ENCODE data around the gene S100A7A. TPM values are rescaled to one million over a fixed set of nuclear protein-coding genes. Genes with fewer than 3 reads are reported as not detected.

The S100A7A gene
- total and polyA plus RNA-seq, 2 of the 13 experiments (the other 11 are each of a cell fraction or from before 2014, with no cell fraction given): not detected

DNA sequence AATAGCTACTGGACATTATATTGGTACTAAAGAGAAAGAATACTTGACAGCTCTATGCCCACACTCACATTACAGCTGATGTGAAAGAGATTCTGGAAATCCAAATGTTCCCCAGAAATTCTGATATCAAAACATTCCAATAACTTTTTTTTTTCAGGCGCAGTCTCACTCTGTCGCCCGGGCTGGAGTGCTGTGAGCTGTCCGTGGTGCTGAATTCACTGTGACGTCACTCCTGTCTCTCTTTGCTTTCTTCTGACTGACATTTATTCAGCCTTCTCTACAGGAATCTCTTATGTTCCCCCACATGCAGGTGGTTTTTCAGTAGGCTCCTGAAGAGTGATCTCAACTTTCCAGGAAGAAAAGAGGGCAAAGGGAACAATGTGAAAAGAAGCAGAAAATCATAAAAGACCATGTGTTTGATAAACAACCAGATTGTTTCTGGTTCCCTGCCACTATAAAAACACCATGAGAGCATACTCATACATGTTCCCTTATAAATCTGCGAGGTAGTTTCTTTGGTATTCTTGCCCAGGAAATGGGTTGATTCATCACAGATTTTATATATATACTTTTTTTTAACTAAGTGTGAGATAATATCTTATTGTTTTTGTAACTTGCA, 6.2 kb downstream of the S100A7A start (continued):
- peak; percentile 93 for TF ChIP-seq ZNF20 (CRISPR knock-in tag; IDR thresholded peaks at IDR 0.05)
- TF ChIP-seq GATA4 (IDR thresholded peaks at IDR 0.05; ENCODE audit: borderline replicate concordance, low read depth): no peak
- TF ChIP-seq TOE1 (CRISPR knock-in tag; IDR thresholded peaks at IDR 0.05): no peak
- TF ChIP-seq SP4 (CRISPR knock-in tag; IDR thresholded peaks at IDR 0.05): no peak
- TF ChIP-seq JDP2 (CRISPR knock-in tag; IDR thresholded peaks at IDR 0.05; ENCODE audit: borderline replicate concordance): no peak; the same call in 1 of the 2 replicates
- peak; percentile 70; the same call in 1 of the 2 replicates for TF ChIP-seq WIZ (CRISPR knock-in tag; IDR thresholded peaks at IDR 0.05)
- TF ChIP-seq TP53 (CRISPR knock-in tag; conservative IDR thresholded peaks at IDR 0.05): peak; percentile 77; the same call in 1 of the 2 replicates
- peak; percentile 51; the same call in 1 of the 2 replicates for TF ChIP-seq ELF3 (CRISPR knock-in tag; IDR thresholded peaks at IDR 0.05)
- TF ChIP-seq HDAC6 (IDR thresholded peaks at IDR 0.05; ENCODE audit: low read depth, low read length): no peak
- peak; percentile 86; the same call in 1 of the 2 replicates for TF ChIP-seq ZNF557 (CRISPR knock-in tag; IDR thresholded peaks at IDR 0.05)
- TF ChIP-seq ZNF652 (CRISPR knock-in tag; IDR thresholded peaks at IDR 0.05; ENCODE audit: borderline replicate concordance, low read depth): no peak
- TF ChIP-seq SRY (CRISPR knock-in tag; IDR thresholded peaks at IDR 0.05): peak; percentile 80; the same call in 1 of the 2 replicates
- TF ChIP-seq HHEX (CRISPR knock-in tag; IDR thresholded peaks at IDR 0.05): no peak
- TF ChIP-seq, protein P1, sequence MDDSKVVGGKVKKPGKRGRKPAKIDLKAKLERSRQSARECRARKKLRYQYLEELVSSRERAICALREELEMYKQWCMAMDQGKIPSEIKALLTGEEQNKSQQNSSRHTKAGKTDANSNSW (CRISPR knock-in tag; IDR thresholded peaks at IDR 0.05; ENCODE audit: borderline replicate concordance): no peak
- TF ChIP-seq, protein P2, sequence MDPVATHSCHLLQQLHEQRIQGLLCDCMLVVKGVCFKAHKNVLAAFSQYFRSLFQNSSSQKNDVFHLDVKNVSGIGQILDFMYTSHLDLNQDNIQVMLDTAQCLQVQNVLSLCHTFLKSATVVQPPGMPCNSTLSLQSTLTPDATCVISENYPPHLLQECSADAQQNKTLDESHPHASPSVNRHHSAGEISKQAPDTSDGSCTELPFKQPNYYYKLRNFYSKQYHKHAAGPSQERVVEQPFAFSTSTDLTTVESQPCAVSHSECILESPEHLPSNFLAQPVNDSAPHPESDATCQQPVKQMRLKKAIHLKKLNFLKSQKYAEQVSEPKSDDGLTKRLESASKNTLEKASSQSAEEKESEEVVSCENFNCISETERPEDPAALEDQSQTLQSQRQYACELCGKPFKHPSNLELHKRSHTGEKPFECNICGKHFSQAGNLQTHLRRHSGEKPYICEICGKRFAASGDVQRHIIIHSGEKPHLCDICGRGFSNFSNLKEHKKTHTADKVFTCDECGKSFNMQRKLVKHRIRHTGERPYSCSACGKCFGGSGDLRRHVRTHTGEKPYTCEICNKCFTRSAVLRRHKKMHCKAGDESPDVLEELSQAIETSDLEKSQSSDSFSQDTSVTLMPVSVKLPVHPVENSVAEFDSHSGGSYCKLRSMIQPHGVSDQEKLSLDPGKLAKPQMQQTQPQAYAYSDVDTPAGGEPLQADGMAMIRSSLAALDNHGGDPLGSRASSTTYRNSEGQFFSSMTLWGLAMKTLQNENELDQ (CRISPR knock-in tag; IDR thresholded peaks at IDR 0.05; ENCODE audit: borderline replicate concordance): no peak
- TF ChIP-seq ZBTB42 (CRISPR knock-in tag; IDR thresholded peaks at IDR 0.05): no peak
- TF ChIP-seq, protein P3, sequence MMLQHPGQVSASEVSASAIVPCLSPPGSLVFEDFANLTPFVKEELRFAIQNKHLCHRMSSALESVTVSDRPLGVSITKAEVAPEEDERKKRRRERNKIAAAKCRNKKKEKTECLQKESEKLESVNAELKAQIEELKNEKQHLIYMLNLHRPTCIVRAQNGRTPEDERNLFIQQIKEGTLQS (CRISPR knock-in tag; IDR thresholded peaks at IDR 0.05): peak; percentile 63
- TF ChIP-seq MEF2D (CRISPR knock-in tag; IDR thresholded peaks at IDR 0.05): 0 out of 2 replicates have a peak, but pooled peaks have one; percentile 46
- peak; percentile 79; the same call in 1 of the 2 replicates for TF ChIP-seq ZNF232 (CRISPR knock-in tag; IDR thresholded peaks at IDR 0.05; ENCODE audit: borderline replicate concordance)
- TF ChIP-seq ZNF574 (CRISPR knock-in tag; IDR thresholded peaks at IDR 0.05): 0 out of 2 replicates have a peak, but pooled peaks have one; percentile 44
- TF ChIP-seq KDM4B (CRISPR knock-in tag; IDR thresholded peaks at IDR 0.05): peak; percentile 41; the same call in 1 of the 2 replicates
- TF ChIP-seq MTA3 (CRISPR knock-in tag; IDR thresholded peaks at IDR 0.05): no peak
- TF ChIP-seq ZNF549 (CRISPR knock-in tag; IDR thresholded peaks at IDR 0.05): no peak
- TF ChIP-seq ZNF160 (CRISPR knock-in tag; IDR thresholded peaks at IDR 0.05): no peak
- no peak for TF ChIP-seq ZNF143 (CRISPR knock-in tag; IDR thresholded peaks at IDR 0.05)
- TF ChIP-seq TAF1 (CRISPR knock-in tag; IDR thresholded peaks at IDR 0.05): no peak
- TF ChIP-seq AHR (CRISPR knock-in tag; IDR thresholded peaks at IDR 0.05): no peak
- TF ChIP-seq ZNF484 (CRISPR knock-in tag; IDR thresholded peaks at IDR 0.05; ENCODE audit: borderline replicate concordance, low read depth): no peak
